NCI-H345 treated with DMSO at 0.1 percent for 48 hours (cell line): Measurements from ENCODE around the gene MGAT5B.
"Not testable (repeated sequence)": the region's sequence is repeated elsewhere in the genome, so short reads cannot be mapped to it uniquely, and the experiment has no call there.

Experiments
- DNase-seq: peaks from one replicate; lab custom pipeline; 2025; ENCODE audit not compliant: unreplicated experiment; lab: John Stamatoyannopoulos, UW

MGAT5B gene

DNA sequence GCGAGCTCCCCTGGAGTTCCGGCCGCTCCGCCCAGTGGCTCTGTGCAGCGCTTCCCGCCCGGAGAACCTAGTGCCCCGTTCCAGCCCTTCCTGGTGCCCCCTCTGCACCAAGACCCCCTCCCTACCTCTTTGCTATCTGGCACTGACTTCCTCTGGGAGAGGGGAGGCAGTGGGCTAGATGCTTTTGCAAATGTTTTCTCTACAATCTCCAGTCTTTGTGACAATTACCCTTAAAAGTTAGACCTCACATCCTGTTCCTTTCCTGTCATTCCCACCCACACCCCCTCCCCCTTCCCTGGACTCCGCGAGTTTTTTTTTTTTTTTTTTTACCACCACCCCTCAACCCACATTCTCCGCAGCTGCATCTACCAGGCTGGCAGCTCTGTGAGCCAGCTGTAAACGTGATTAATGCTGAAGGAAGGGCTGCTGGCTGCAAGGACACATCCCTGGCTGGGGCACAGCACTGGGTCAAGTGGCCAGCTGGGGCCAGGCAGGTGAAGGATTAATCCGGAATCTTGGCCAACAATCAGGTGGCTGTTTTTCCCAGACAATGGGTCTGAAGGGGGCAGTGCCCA, 101.5 kb downstream of the MGAT5B start:
- DNase-seq = peak; percentile 46

DNA sequence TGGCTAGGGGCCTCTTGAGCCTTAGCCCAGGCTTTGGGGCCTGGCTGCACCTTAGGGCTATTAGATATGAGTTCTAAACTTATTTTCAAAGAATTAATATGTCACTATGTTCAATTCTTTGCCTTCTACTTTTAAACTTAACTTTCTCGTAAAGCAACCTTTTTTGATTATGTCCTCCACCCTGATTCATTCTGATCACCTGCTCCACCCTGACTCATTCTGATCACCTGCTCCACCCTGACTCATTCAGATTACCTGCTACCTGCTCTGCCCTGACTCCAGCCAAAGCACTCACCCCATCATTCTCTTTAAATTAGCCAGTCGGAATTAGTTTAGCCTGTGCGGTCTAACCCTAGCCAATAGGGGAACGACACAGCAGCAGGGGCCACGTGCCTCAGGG, 102.0 kb downstream of the MGAT5B start:
- DNase-seq = not testable (repeated sequence)

DNA sequence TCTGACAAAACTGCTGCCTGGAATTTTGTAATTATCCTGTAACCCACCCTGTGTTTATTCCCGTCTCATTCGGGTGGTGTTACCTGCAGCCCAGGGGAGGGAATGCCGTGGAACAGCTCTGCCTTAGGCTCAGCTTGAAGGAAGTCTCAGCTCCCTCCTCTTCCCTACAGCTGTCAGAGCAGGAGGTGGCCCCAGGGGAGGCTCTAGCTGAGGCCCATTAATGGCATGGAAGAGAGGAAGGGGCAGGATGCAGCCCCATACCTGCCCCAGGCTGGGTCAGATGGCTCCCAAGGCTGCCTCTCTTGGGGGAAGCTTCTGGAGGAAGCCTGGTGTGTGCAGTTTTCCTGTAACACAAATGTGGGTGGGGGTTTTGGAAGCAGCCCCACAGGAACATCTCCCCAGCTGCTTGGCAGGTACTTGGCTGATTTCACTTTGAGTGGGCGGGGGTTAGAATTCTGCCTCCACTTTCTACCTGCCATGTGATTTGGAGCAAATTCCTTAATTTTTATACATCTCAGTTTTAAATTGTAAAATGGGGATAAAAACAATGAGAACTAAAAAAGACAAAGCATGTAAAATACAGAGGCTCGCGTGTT, 103.9 kb downstream of the MGAT5B start:
- no peak for DNase-seq

DNA sequence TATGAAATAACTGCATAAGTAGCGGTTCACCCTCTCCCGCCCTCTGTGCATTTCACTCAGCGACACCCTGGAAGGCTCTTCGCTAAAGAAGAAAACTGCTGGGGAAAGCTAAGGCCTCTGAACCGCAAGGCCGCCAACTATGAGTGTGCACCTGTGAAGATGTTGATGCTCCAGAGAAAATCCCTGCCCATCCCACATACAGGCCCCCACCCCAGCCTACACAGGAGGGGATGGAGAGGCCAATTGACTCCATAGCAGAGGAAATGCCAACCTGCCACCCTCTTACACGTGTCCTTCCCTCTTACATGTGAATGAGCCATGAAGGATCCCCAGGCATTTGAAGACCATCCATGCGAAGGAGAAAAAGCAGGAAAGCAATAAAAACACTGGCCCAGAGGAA, 104.8 kb downstream of the MGAT5B start:
- no peak for DNase-seq

DNA sequence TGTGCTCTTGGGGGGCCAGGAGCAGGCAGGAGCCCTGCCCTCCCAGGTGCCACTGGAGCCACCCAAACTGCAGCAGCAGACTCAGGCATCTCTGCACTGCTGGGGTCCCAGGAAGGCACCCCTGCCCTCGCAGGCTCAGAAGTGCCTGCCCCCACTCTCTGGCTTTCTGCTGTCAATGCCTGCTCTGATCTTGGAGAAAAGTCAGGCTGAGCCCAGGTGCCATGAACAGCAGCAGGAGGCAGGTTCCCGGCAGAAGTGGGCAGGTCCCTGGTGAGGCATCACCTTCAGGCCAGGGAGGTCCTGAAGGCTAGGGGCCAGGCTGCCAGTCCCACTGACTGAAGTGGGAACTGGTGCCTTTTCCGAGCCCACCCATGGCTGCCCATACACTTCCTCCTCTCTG, 106.5 kb downstream of the MGAT5B start:
- no peak for DNase-seq

DNA sequence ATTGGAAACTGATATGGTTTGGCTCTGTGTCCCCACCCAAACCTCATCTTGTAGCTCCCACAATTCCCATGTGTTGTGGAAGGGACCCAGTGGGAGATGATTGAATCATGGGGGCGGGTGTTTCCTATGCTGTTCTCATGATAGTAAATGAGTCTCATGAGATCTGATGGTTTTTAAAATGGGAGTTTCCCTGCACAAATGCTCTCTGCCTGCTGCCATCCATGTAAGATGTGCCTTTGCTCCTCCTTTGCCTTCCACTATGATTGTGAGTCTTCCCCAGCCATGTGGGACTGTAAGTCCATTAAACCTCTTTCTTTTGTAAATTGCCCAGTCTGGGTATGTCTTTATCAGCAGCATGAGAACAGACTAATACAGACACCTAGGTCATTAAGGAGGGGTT, 109.8 kb downstream of the MGAT5B start:
- DNase-seq = not testable (repeated sequence)

DNA sequence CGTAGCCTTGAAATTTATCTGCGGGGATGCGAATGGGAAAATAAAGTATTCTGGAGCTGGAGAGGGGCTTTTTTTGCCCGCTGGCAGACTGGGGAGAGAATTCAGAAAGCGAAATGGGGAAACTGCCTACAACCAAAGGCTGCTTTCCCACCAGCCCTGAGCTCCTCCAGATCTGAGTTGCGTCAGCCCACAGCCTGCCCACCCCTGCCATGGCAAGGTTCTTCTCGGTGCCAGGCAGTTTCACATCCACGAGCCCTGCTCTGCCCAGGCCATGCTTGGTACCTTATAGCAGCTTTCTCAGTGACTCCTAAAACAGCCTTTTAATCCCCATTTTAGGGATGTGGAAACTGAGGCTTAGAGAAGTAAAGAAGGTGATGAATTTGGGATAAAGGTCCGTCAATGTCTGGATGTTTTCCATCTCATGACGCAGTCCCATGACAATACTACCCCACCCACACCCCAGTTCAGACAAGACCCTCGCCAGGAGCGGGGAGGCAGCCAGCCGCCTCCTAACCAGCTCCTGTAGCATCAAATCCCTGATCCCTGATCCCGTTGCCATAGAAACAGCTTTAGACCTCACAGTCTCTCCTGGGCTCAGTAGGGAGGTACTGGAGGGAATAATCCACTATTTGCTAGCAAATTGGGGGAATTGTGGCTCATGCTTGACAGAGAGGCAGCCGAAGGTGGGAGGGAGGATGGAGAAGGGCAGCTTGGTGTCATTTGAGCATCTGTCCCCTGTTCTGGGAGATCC, 113.5 kb downstream of the MGAT5B start:
- no peak for DNase-seq

DNA sequence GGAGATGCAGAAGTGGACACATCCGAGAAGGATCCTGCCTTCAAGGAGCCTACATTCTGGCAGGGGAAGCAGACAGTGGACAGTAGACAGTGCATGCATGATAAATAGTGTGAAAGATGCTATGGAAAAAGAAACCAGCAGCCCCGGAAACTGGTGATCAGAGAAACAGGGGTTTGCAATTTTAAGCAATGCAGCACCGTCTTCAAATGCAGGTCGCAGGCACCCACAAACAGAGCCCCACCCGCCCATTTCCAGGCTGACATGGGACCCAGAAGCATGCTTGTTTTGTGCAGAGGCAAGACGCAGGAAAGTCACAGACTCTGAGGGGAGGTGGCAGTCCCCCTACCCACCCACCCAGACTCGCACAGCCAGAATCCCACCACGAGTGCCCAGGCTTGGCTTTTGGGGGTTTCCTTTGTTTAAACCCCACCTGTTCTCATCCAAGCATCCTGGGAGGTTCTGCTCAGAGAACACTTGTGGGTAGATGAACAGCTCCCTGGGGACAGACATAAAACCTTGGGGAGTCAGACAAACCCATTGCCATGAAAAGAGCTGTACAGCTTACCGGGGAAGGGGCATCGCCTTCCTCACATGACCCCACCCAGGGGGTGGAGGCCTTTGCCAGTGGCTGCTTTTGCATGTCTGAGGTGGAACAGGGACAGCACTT, 114.3 kb downstream of the MGAT5B start:
- DNase-seq = no peak

DNA sequence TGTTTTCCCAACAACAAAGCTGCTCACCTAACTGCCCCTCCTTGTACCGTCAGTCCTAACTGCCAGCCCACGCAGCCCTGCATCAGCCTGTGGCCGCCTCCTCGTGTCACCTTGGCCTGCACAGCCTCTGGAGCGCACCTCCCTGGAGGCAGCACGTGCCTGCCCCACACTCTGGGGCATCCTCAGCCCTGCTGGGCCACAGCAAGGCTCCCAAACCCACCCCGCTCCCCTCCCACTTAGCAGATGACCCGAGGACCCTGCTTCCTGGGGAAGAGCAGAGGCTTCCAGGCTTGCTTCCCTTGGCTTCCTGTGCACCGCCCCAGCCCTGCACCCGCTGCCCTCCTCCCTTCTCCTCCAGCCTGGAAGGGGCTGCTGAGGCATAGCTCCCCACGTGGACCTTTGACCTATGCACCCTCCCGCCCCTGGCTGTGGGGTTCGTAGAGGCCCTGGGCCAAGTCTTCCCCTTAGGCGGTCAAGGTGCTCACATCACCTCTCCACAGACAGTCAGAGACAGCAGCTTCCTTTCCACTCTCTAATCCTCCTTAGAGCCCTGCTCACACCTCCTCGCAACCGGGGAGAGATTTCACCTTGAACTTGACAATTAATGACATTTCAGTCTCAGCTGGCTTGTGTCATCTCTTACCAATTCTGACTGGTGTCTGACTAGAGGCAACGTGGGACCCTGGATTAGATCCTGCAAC, 115.0 kb downstream of the MGAT5B start:
- DNase-seq = no peak

DNA sequence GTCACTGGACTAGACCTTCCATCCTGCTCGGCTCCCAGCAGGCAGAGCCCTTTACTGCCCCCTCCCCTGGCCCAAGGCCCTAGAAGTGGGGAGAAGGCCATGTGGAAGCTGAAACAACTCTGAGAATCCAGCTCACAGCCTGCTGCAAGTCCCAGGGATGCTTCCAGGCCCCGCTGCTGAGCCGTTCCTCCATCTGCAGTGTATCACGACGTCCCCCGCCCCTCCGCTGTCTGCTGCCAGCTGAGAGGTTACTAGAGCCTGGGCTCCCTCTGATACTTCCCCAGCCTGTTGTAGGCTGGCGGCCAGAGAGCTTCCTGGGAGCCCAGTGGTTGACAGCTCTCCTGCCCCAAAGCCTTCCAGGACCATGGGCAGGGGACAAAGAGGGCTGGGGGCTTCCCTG, 118.2 kb downstream of the MGAT5B start:
- no peak for DNase-seq

DNA sequence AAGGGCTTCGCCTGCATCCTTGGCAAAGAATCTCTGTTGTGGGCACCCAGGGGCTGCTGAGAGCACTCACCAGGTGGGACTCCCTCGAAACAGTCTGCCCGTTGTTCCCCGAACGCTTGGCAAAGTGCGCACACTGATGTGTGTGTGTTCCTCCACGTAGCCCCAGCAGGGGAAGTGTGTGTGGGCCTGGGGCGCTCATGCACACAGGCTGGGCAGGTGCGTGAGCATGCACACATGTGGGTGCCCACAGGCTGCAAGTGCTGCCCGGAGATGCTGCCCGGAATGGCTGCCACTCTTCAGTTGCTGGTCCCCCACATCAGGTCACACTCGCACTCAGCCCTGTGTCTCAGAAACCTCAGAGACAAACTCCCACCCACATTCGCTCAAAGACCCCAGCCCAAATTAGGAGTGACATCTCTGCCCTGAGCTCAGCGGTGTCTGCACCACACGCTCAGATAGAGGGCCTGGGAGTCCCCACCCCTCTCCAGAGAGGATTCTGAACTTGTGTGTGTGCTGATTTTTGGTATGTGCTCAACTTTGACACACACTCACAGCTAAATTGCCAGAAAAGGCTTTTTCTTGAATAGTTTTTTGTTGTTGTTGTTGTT, 119.4 kb downstream of the MGAT5B start:
- no peak for DNase-seq

DNA sequence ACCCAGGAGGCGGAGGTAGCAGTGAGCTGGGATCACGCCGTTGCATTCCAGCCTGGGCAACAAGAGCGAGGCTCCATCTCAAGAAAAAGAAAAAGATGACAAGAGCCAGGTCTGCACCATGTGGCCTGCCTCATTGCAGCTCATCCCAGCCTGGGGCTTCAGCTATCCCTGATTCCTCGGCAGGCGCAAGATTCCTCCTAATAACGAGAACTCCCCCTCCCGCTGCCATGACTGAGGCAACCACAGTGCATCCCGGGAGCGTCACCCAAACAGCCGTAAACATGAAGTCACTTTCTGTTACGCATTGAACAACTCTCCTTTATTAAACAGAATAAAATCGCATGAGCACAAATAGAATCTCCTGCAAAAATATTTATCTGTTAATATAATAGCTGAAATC, 120.6 kb downstream of the MGAT5B start:
- no peak for DNase-seq

DNA sequence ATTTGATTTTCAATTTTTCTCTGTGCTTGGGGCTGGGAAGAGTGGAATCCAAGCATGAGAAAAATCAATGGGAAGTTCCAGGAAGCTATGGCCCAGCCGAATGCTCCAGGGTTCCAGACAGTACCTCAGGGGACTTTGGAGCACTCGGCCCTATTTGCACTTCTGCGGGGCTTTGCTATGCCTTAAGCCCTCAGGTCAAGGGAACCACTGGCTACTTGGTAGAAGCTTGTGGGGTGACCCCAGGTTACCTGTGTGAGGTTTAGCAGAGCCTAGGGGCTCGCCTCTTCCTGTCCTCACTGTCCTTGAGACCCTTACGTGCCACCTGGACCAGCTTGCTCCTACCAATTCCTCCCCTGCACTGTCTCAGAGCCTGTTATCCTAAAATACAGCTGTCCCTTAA, 121.3 kb downstream of the MGAT5B start:
- DNase-seq = no peak

DNA sequence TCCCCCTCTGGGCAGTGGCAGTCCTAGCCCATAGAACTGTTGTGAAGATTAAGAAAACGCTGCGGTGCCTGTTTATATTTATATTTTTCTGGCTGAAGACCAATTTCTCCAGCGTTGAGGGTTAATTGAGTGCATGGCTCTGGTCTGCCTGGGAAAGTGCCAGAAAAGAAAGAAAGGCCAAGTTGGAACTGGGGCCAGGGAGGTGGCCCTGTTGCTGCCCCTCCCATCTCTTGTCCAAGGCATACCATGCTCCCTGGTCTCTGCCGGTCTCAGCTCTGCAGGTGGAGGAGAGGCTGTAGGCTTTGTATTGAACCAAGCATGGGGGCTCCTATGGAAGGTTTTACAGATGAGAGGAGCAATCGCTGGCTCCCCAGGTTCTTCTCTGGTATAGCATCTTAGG, 124.7 kb downstream of the MGAT5B start:
- DNase-seq = no peak

DNA sequence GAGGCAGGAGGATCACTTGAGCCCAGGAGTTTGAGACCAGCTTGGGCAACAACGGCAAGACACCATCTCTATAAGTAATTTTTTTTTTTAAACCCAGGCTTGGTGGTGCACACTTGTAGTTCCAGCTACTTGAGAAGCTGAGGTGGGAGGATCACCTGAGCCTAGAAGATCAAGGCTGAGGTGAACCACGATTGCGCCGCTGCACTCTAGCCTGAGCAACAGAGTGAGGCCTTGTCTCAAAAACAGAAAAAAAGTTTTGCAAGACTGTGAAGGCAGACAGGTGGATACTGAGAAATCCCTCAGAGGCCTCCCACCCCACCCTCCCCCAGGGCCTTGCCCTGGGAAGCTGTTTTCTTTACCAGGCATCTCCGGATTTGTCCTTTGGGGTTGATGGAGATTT, 125.4 kb downstream of the MGAT5B start:
- DNase-seq = no peak

DNA sequence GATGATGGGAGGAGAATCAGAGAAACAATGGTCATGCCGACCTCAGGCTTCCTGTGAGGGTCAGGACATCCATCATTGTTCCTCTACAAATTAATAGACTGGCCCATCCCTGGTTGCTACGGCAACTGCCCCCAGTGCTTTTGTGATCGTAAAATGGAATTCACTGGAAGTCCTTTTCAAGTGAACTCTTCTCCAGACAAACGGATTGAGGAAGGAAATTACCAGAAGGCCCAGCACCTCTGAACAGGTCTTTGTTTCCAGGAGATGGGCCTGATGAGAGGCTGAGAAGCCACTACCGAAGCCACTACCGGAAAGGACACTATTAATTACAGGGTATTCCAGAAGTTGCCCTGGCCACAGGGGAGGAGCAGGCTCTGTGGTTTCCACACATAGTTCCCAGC, 126.0 kb downstream of the MGAT5B start:
- DNase-seq = no peak

DNA sequence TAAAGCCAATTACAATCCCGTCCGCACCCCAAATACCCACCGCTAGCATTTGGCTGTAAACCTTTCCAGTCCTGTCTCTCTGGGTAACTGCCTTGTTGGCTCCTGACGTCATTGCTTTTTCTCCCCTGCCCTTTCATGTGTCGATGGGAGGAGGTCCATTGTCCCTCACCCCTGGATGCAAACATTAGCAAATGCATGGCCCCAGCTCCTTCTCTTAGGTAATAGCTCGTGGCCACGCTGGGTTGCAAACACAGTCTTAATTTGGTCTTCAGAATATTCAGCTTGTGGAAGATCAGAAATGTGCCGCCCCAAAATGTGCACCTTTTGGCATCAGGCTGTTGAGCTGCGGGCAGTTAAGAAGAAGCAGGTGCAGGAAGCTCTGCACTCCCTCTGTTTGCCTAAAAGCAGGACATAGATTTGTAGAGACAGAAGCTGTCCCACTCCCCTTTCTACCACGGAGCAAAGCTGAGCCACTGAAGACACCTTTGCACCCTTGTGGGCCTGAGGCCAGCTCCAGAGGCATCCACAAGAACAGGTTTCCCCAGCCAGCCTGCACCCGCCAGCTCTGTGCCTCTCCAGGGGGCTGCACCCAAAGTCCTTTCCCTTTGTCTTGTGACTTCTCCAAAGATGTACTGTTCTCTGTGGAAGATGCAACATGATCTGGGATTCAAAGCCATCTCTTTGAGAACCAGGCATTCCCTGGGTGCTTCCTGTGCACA, 127.3 kb downstream of the MGAT5B start:
- peak; percentile 70 for DNase-seq

DNA sequence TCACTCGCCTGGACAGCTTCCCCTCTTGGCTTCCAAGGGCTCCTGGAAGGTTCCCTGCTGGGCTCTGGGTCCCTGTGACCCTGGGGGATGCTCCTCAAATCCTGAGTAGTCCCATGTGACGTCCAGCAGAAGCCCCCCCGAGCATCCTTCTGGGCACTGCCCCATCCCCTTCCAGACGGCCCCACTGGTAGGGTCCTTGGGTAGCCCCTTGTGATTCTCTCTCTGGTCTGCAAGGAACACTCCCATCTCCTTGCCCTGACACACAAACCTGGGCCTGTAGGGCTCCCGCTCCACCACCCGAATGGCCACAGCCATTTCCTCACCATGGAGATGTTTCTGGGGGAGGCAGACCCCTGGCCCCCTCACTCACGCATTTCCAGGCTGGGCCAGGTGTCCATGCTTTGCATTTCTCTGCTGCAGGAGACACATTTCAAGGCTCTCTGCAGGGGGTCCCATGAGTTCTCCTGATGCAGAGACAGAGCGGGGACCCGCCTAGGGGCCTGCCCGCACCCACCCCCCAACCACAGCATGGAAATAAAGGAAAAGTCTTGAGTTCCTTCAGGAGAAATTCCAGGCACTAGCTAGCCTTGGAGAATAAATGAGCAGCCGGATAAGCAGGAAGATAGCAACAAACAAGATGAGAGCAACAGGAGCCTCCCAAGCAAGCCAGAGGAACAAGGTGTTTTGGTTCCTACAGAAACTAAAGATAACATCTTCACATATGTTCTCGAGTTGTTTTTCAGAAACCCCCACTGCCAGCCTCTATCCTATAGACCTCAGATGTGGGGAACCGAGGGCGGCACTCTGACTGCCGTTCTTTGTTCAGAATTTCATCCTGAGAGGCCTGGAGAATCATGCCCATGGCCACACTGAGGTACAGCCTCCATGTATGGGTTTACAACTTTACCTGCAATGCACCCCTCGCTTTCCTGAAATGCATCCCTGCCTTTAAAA, 128.8 kb downstream of the MGAT5B start:
- no peak for DNase-seq

DNA sequence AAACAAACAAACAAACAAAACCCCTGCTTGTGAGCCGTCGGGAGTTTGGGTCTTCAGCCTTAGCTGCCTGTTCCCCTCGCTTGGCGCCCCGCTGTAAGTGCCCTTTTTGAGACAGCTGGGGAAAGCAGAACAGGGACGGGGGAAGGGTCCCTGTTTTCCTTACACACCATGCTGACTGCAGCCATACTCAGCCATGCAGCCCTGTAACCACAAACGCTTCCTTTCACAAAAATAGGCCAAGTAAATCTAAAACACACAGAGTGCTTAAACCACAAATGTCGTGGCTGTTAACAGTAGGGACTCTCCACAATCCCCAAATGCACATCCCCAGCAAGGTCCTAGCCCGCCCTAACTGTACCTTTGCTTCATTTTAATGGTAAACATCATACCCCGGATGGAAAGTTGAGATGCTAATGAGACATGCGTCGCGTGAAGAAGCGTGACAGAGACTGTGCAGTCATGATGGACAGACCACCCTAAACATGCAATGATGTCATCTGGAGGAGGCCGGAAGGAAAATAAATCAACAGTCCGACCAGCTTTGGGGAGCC, 129.9 kb downstream of the MGAT5B start:
- DNase-seq = no peak
